GM12878 (cell line): ENCODE results near the gene CARD19. TPM values are rescaled to one million over a fixed set of nuclear protein-coding genes. Genes with fewer than 3 reads are reported as not detected.

ENCODE experiments used
- ATAC-seq: fragments of 200-7000 bp; cut with Tn5 transposase; 3 replicates; pipeline ENCODE4 v1.9.1; 2020; ENCODE audit warnings: mild to moderate bottlenecking, moderate library complexity
- BruUV-seq: library from RNA; stranded (reverse); fragments of 400-500 nt; replicated peaks from 2 replicates; lab custom pipeline; 2021; lab: Mats Ljungman, UMichigan
- CTCF ChIA-PET: fragments of 300-600 bp; sonication (Branson Sonifier 250); formaldehyde crosslinking; extraction: SDS; loops from one replicate; lab custom pipeline; 2021; ENCODE audit warnings: inconsistent platforms; lab: Yijun Ruan, JAX
- POLR2A ChIA-PET: fragments of 350-600 bp; formaldehyde crosslinking; extraction: SDS; loops from one replicate; lab custom pipeline; 2021; ENCODE audit warnings: inconsistent platforms; lab: Charles Lee
- RAD21 ChIA-PET: fragments of 300-600 bp; sonication (Branson Sonifier 250); formaldehyde crosslinking; loops from one replicate; lab custom pipeline; 2023; ENCODE audit warnings: antibody characterized with exemption; ENCODE audit not compliant: unreplicated experiment; lab: Charles Lee
- SMC1A ChIA-PET: fragments of 300-600 bp; sonication (Branson Sonifier 250); formaldehyde crosslinking; loops from one replicate; lab custom pipeline; 2023; ENCODE audit not compliant: unreplicated experiment, uncharacterized antibody; lab: Charles Lee
- DNase-seq: peaks from one replicate; pipeline ENCODE4 v3.0.0-alpha.2; 2011; ENCODE audit warnings: low read depth, low spot score
- FAIRE-seq: peaks from 3 replicates; lab custom pipeline; 2011; peaks lifted over from hg19 to GRCh38; lab: Jason Lieb, UNC
- H2AFZ ChIP-seq: 2 replicates; pipeline ENCODE4 v1.6.0; 2011; ENCODE audit warnings: low read depth, low read length, control low read depth; ENCODE audit not compliant: control insufficient read depth
- H3K27ac ChIP-seq: 2 replicates; pipeline ENCODE4 v1.5.1; 2011; ENCODE audit warnings: control low read depth; ENCODE audit not compliant: control insufficient read depth, insufficient read depth
- H3K27me3 ChIP-seq, 2 experiments: replicated peaks in 1 of 2; 2 replicates each; pipeline versions ENCODE4 v1.6.0 to v1.6.1; 2011; ENCODE audit warnings: low read length in 1 of 2; ENCODE audit not compliant: control insufficient read depth in 2 of 2, insufficient read depth in 2 of 2
- H3K36me3 ChIP-seq, 2 experiments: 2 replicates each; pipeline ENCODE4 v1.5.1; 2011; ENCODE audit warnings: low read length in 1 of 2; ENCODE audit not compliant: control insufficient read depth in 2 of 2, insufficient read depth in 2 of 2
- H3K4me1 ChIP-seq: 2 replicates; pipeline ENCODE4 v1.6.1; 2011; ENCODE audit warnings: mild to moderate bottlenecking, low read length, moderate library complexity, mixed read lengths; ENCODE audit not compliant: control insufficient read depth, insufficient read depth
- H3K4me2 ChIP-seq: 2 replicates; pipeline ENCODE4 v1.6.0; 2011; ENCODE audit warnings: control low read depth; ENCODE audit not compliant: control insufficient read depth, insufficient read depth
- H3K4me3 ChIP-seq: fragments of 200-600 bp; sonication (generic); 2 replicates; pipeline ENCODE4 v1.5.1; 2016
- H3K79me2 ChIP-seq: 2 replicates; pipeline ENCODE4 v1.6.0; 2011; ENCODE audit warnings: low read length; ENCODE audit not compliant: control insufficient read depth, insufficient read depth
- H3K9ac ChIP-seq: 2 replicates; pipeline ENCODE4 v1.8.0; 2011; ENCODE audit warnings: low read length, control low read depth, mixed read lengths; ENCODE audit not compliant: control insufficient read depth, insufficient read depth
- H3K9me3 ChIP-seq: replicated peaks from 3 replicates; pipeline ENCODE4 v1.5.1; 2011; ENCODE audit warnings: mild to moderate bottlenecking, low read length; ENCODE audit not compliant: control insufficient read depth, insufficient read depth
- H4K20me1 ChIP-seq: 2 replicates; pipeline ENCODE4 v1.6.0; 2011; ENCODE audit not compliant: control insufficient read depth, insufficient read depth
- BCL11A ChIP-seq: IDR thresholded peaks from 2 replicates; pipeline ENCODE4 v1.6.1; 2011; ENCODE audit warnings: low read depth, low read length
- CBX5 ChIP-seq: sonication (generic); IDR thresholded peaks from 2 replicates; pipeline ENCODE4 v1.6.1; 2016; ENCODE audit warnings: low read depth, moderate library complexity, mild to moderate bottlenecking, inconsistent platforms
- CEBPB ChIP-seq, 2 experiments: fragments of 150-350 bp in 1 of 2; IDR thresholded peaks; 2 replicates each; pipeline ENCODE4 v1.6.1; 2012 to 2014; ENCODE audit warnings: low read depth in 2 of 2, low read length in 2 of 2, borderline replicate concordance in 1 of 2, inconsistent platforms in 1 of 2
- KLF5 ChIP-seq: fragments of 450-650 bp; IDR thresholded peaks from 2 replicates; pipeline ENCODE4 v1.6.1; 2014; ENCODE audit warnings: mild to moderate bottlenecking; ENCODE audit not compliant: partially characterized antibody
- MTA3 ChIP-seq: IDR thresholded peaks from 2 replicates; pipeline ENCODE4 v1.6.1; 2012; ENCODE audit warnings: low read length, inconsistent platforms, borderline replicate concordance
- NFYA ChIP-seq: IDR thresholded peaks from 2 replicates; pipeline ENCODE4 v1.6.1; 2011; ENCODE audit warnings: low read depth, mild to moderate bottlenecking, low read length, improper control_type of control experiment, borderline replicate concordance
- NR2C2 ChIP-seq: IDR thresholded peaks from 2 replicates; pipeline ENCODE4 v1.6.1; 2011; ENCODE audit warnings: borderline replicate concordance, low read depth; ENCODE audit not compliant: control insufficient read depth, insufficient read length
- PML ChIP-seq: IDR thresholded peaks from 2 replicates; pipeline ENCODE4 v1.6.1; 2012; ENCODE audit warnings: low read length, inconsistent platforms
- POU2F2 ChIP-seq: IDR thresholded peaks from 3 replicates; pipeline ENCODE4 v1.6.1; 2011; ENCODE audit warnings: low read depth, mild to moderate bottlenecking, low read length, borderline replicate concordance
- RCOR1 ChIP-seq: conservative IDR thresholded peaks from 2 replicates; pipeline ENCODE4 v1.6.1; 2012; ENCODE audit warnings: low read depth, low read length, improper control_type of control experiment
- WRNIP1 ChIP-seq: IDR thresholded peaks from 2 replicates; pipeline ENCODE4 v1.6.1; 2011; ENCODE audit warnings: low read depth, low read length, improper control_type of control experiment, borderline replicate concordance
- ZNF207 ChIP-seq: fragments of 450-650 bp; IDR thresholded peaks from 2 replicates; pipeline ENCODE4 v1.6.1; 2014; ENCODE audit warnings: antibody characterized with exemption, mild to moderate bottlenecking, borderline replicate concordance
- ZNF24 ChIP-seq: fragments of 450-650 bp; IDR thresholded peaks from 2 replicates; pipeline ENCODE4 v1.6.1; 2017; ENCODE audit warnings: antibody characterized with exemption, mild to moderate bottlenecking
- WGBS: methylation state at CpG from one replicate; pipeline ENCODE4 v1.1.6; 2016; ENCODE audit warnings: low lambda C conversion rate; ENCODE audit not compliant: insufficient replicate concordance, insufficient coverage; ENCODE audit errors: missing lambda C conversion rate; 5-methylcytosine and 5-hydroxymethylcytosine counted together
- in situ Hi-C: fragments of 300-500 bp; cut with MboI; formaldehyde crosslinking; loops from 9 replicates; pipeline ENCODE4 v1.14.3; 2018; ENCODE audit warnings: mixed read lengths
- intact Hi-C: fragments of 100-400 bp; cut with micrococcal nuclease; formaldehyde crosslinking; loops from one replicate; pipeline ENCODE4 v1.14.2; 2022; ENCODE audit not compliant: unreplicated experiment
- polyA plus RNA-seq, 11 experiments: library from polyadenylated mRNA; depleted of rRNA in 4 of 11; unstranded in 6 of 11; stranded (reverse) in 5 of 11; fragments of >200 nt; fragmentation: Nextera tagmentation in 4 of 11; fragmentation: Illumina TruSeq in 1 of 11; extraction: Ambion mirVana in 4 of 11; extraction: Trizol in 1 of 11; gene quantifications; 1 replicate in 1 of 11; 2 replicates in 10 of 11; pipeline versions ENCODE4 v1.2.1 to v1.2.3, GENCODE V29; 2011 to 2016; ENCODE audit warnings: inconsistent platforms in 2 of 11, missing spikeins in 2 of 11, low read depth in 1 of 11
- total RNA-seq, 4 experiments: library from RNA; depleted of rRNA in 3 of 4; stranded (reverse); fragments of >200 nt in 3 of 4; fragmentation: Illumina TruSeq in 1 of 4; extraction: Trizol in 1 of 4; gene quantifications; 2 replicates each; pipeline versions ENCODE4 v1.2.1 to v1.2.3, GENCODE V29; 2013 to 2021
- TF ChIP-seq, protein P1 (sequence below): fragments of 450-650 bp; IDR thresholded peaks from 2 replicates; pipeline ENCODE4 v1.6.1; 2017; ENCODE audit warnings: mild to moderate bottlenecking, moderate library complexity
- TF ChIP-seq, protein P2 (sequence below): IDR thresholded peaks from 2 replicates; pipeline ENCODE4 v1.6.1; 2012; ENCODE audit warnings: low read length, inconsistent platforms
- TF ChIP-seq, protein P3 (sequence below): fragments of 450-650 bp; IDR thresholded peaks from 2 replicates; pipeline ENCODE4 v1.6.1; 2017; ENCODE audit warnings: antibody characterized with exemption, mild to moderate bottlenecking, moderate library complexity

CARD19 gene
- total and polyA plus RNA-seq, 10 of the 15 experiments (the other 5 are each of a cell fraction or from before 2014, with no cell fraction given), result 0.61 to 41.6 (median 19.9) TPM

DNA sequence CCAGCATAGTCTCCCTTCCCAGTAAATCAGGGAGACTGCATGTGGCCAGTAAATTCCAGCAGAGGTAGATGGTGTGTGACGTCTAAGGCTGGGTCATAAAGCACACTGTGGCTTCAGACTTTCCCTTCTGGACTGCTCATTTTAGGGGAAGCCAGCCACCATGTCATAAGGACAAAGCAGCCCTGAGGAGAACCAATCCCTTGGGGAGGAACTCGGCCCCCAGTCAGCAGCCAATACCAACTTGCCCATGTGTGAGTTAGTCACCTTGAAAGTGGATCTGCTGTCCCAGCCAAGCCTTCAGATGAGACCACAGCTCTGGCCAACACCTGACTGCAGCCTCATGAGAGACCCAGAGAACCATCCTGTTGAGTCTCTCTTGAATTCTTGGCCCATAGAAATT lies 52.7 kb downstream of the CARD19 start:
- Histone ChIP-seq H3K79me2 (no peaks in the 10 kb centered on the region), H3K9ac (no peak overlapping the region), H3K4me3 (no peak overlapping the region), H3K9me3 (peaks cover 15% of the 10 kb centered on the region), H3K27ac (no peak overlapping the region), H2AFZ (no peak overlapping the region), H3K4me2 (no peak overlapping the region), H4K20me1 (no peaks in the 10 kb centered on the region), H3K36me3 (no peaks in the 10 kb centered on the region), H3K4me1 (peaks cover 7% of the 10 kb centered on the region), H3K27me3 (no peaks in the 10 kb centered on the region)
- ChIA-PET CTCF (no interaction called here), RAD21 (no interaction called here), SMC1A (no interaction called here), POLR2A (no interaction called here)
- no TSS peak for BruUV-seq
- DNase-seq, result no peak
- intact Hi-C loops (no loop called here), in situ Hi-C loops (no loop called here)
- WGBS, result 11% methylated on average over 2 of the region's 2 CpGs
- no peak for FAIRE-seq
- no peak for ATAC-seq
- TF ChIP-seq CEBPB (IDR thresholded peaks at IDR 0.05; ENCODE audit: borderline replicate concordance in 1 of 2, low read depth in 2 of 2, low read length in 2 of 2) (no peak), KLF5 (no peak), WRNIP1 (no peak), CBX5 (no peak), NFYA (no peak), ZNF24 (no peak), NR2C2 (no peak), BCL11A (no peak), MTA3 (no peak), PML (no peak), RCOR1 (no peak), POU2F2 (no peak), ZNF207 (no peak)
- TF ChIP-seq, protein P1, sequence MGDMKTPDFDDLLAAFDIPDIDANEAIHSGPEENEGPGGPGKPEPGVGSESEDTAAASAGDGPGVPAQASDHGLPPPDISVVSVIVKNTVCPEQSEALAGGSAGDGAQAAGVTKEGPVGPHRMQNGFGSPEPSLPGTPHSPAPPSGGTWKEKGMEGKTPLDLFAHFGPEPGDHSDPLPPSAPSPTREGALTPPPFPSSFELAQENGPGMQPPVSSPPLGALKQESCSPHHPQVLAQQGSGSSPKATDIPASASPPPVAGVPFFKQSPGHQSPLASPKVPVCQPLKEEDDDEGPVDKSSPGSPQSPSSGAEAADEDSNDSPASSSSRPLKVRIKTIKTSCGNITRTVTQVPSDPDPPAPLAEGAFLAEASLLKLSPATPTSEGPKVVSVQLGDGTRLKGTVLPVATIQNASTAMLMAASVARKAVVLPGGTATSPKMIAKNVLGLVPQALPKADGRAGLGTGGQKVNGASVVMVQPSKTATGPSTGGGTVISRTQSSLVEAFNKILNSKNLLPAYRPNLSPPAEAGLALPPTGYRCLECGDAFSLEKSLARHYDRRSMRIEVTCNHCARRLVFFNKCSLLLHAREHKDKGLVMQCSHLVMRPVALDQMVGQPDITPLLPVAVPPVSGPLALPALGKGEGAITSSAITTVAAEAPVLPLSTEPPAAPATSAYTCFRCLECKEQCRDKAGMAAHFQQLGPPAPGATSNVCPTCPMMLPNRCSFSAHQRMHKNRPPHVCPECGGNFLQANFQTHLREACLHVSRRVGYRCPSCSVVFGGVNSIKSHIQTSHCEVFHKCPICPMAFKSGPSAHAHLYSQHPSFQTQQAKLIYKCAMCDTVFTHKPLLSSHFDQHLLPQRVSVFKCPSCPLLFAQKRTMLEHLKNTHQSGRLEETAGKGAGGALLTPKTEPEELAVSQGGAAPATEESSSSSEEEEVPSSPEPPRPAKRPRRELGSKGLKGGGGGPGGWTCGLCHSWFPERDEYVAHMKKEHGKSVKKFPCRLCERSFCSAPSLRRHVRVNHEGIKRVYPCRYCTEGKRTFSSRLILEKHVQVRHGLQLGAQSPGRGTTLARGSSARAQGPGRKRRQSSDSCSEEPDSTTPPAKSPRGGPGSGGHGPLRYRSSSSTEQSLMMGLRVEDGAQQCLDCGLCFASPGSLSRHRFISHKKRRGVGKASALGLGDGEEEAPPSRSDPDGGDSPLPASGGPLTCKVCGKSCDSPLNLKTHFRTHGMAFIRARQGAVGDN, result no peak
- TF ChIP-seq, protein P2, sequence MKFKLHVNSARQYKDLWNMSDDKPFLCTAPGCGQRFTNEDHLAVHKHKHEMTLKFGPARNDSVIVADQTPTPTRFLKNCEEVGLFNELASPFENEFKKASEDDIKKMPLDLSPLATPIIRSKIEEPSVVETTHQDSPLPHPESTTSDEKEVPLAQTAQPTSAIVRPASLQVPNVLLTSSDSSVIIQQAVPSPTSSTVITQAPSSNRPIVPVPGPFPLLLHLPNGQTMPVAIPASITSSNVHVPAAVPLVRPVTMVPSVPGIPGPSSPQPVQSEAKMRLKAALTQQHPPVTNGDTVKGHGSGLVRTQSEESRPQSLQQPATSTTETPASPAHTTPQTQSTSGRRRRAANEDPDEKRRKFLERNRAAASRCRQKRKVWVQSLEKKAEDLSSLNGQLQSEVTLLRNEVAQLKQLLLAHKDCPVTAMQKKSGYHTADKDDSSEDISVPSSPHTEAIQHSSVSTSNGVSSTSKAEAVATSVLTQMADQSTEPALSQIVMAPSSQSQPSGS, result no peak
- TF ChIP-seq, protein P3, sequence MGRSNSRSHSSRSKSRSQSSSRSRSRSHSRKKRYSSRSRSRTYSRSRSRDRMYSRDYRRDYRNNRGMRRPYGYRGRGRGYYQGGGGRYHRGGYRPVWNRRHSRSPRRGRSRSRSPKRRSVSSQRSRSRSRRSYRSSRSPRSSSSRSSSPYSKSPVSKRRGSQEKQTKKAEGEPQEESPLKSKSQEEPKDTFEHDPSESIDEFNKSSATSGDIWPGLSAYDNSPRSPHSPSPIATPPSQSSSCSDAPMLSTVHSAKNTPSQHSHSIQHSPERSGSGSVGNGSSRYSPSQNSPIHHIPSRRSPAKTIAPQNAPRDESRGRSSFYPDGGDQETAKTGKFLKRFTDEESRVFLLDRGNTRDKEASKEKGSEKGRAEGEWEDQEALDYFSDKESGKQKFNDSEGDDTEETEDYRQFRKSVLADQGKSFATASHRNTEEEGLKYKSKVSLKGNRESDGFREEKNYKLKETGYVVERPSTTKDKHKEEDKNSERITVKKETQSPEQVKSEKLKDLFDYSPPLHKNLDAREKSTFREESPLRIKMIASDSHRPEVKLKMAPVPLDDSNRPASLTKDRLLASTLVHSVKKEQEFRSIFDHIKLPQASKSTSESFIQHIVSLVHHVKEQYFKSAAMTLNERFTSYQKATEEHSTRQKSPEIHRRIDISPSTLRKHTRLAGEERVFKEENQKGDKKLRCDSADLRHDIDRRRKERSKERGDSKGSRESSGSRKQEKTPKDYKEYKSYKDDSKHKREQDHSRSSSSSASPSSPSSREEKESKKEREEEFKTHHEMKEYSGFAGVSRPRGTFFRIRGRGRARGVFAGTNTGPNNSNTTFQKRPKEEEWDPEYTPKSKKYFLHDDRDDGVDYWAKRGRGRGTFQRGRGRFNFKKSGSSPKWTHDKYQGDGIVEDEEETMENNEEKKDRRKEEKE, result no peak
